HCT116 (cell line): ENCODE results near the gene DEPDC5. TPM values are rescaled to one million over a fixed set of nuclear protein-coding genes. Genes with fewer than 3 reads are reported as not detected.

Experiments used
- ATAC-seq: fragments of 200-7000 bp; cut with Tn5 transposase; 2 replicates; pipeline ENCODE4 v1.9.1; 2020; ENCODE audit warnings: mild to moderate bottlenecking, moderate library complexity
- BruUV-seq: library from RNA; stranded (reverse); fragments of 400-500 nt; replicated peaks from 2 replicates; lab custom pipeline; 2021; lab: Mats Ljungman, UMichigan
- CTCF ChIA-PET: fragments of 300-600 bp; sonication (Branson Sonifier 250); formaldehyde crosslinking; loops from one replicate; lab custom pipeline; 2021; ENCODE audit warnings: antibody characterized with exemption; lab: Charles Lee
- POLR2A ChIA-PET: fragments of 300-600, 350-600 bp; sonication (Branson Sonifier 250); formaldehyde crosslinking; loops from one replicate; lab custom pipeline; 2021; ENCODE audit warnings: antibody characterized with exemption; lab: Charles Lee
- RAD21 ChIA-PET, 2 experiments: fragments of 300-600 bp; sonication (Branson Sonifier 250); formaldehyde crosslinking; loops; one replicate each; lab custom pipeline; 2023; ENCODE audit warnings: low total read pairs in 2 of 2; ENCODE audit not compliant: uncharacterized antibody in 2 of 2, unreplicated experiment in 2 of 2, low non-redundant PET in 1 of 2; lab: Charles Lee
- DNase-seq: peaks from one replicate; pipeline ENCODE4 v3.0.0-alpha.2; 2010; ENCODE audit warnings: low read depth, low spot score
- H2AFZ ChIP-seq: fragments of 200-600 bp; shearing (Covaris generic), sonication (generic); 2 replicates; pipeline ENCODE4 v1.6.1; 2017; ENCODE audit warnings: low read depth, mixed run types, mixed read lengths, antibody characterized with exemption, low read length; ENCODE audit not compliant: poor library complexity, severe bottlenecking
- H3K27ac ChIP-seq: 2 replicates; pipeline ENCODE4 v1.5.1; 2012; ENCODE audit warnings: low read depth, low read length
- H3K27me3 ChIP-seq: fragments of 200-600 bp; sonication (generic); 2 replicates; pipeline ENCODE4 v1.6.1; 2016; ENCODE audit warnings: mixed run types, low read length, mixed read lengths; ENCODE audit not compliant: insufficient read depth
- H3K36me3 ChIP-seq, 2 experiments: fragments of 200-500 bp in 1 of 2; fragments of 200-600 bp in 1 of 2; sonication (Bioruptor generic) in 1 of 2; sonication (generic) in 1 of 2; 2 replicates each; pipeline versions ENCODE4 v1.5.1 to v1.6.1; 2014 to 2016; ENCODE audit warnings: low read length in 2 of 2, inconsistent platforms in 1 of 2, mixed read lengths in 1 of 2, mixed run types in 1 of 2; ENCODE audit not compliant: insufficient read depth in 2 of 2, control insufficient read depth in 1 of 2
- H3K4me1 ChIP-seq, 2 experiments: fragments of 200-600 bp in 1 of 2; sonication (generic) in 1 of 2; 2 replicates each; pipeline versions ENCODE4 v1.5.1 to v1.6.1; 2012 to 2017; ENCODE audit warnings: low read length in 2 of 2, inconsistent platforms in 1 of 2, mild to moderate bottlenecking in 1 of 2, mixed read lengths in 1 of 2, mixed run types in 1 of 2, moderate library complexity in 1 of 2; ENCODE audit not compliant: insufficient read depth in 2 of 2, control insufficient read depth in 1 of 2
- H3K4me2 ChIP-seq: fragments of 200-600 bp; sonication (generic); 2 replicates; pipeline ENCODE4 v1.6.1; 2017; ENCODE audit warnings: mixed run types, low read length, mixed read lengths
- H3K4me3 ChIP-seq, 2 experiments: fragments of 200-600 bp in 1 of 2; sonication (generic) in 1 of 2; replicated peaks in 1 of 2; 2 replicates each; pipeline ENCODE4 v1.5.1; 2011 to 2016; ENCODE audit warnings: low read length in 2 of 2, control low read depth in 1 of 2, low read depth in 1 of 2, mild to moderate bottlenecking in 1 of 2, mixed read lengths in 1 of 2, mixed run types in 1 of 2
- H3K79me2 ChIP-seq: fragments of 200-600 bp; sonication (generic); 2 replicates; pipeline ENCODE4 v1.6.1; 2017; ENCODE audit warnings: mild to moderate bottlenecking, mixed run types, low read length, moderate library complexity, mixed read lengths; ENCODE audit not compliant: insufficient read depth
- H3K9ac ChIP-seq: fragments of 200-600 bp; sonication (generic); 2 replicates; pipeline ENCODE4 v1.6.1; 2016; ENCODE audit warnings: low read length, mixed read lengths
- H3K9me2 ChIP-seq: fragments of 200-600 bp; sonication (generic), shearing (Covaris generic); 2 replicates; pipeline ENCODE4 v1.6.1; 2017; ENCODE audit warnings: mixed run types, mild to moderate bottlenecking, moderate library complexity; ENCODE audit not compliant: insufficient read depth
- H3K9me3 ChIP-seq, 2 experiments: fragments of 200-500 bp in 1 of 2; fragments of 200-600 bp in 1 of 2; sonication (Bioruptor generic) in 1 of 2; sonication (generic) in 1 of 2; 2 replicates each; pipeline ENCODE4 v1.6.1; 2014 to 2017; ENCODE audit warnings: low read length in 2 of 2, mixed read lengths in 2 of 2, inconsistent platforms in 1 of 2, low read depth in 1 of 2, mild to moderate bottlenecking in 1 of 2, mixed run types in 1 of 2, moderate library complexity in 1 of 2; ENCODE audit not compliant: control insufficient read depth in 1 of 2, insufficient read depth in 1 of 2
- H4K20me1 ChIP-seq: fragments of 200-600 bp; sonication (generic), shearing (Covaris generic); 2 replicates; pipeline ENCODE4 v1.6.1; 2017; ENCODE audit warnings: mixed run types, mild to moderate bottlenecking, moderate library complexity; ENCODE audit not compliant: insufficient read depth
- CTCF ChIP-seq, 3 experiments: fragments of 200-600 bp in 1 of 3; sonication (generic) in 1 of 3; IDR thresholded peaks in 2 of 3; conservative IDR thresholded peaks in 1 of 3; 2 replicates each; pipeline ENCODE4 v1.5.1; 2012 to 2017; ENCODE audit warnings: low read depth in 2 of 3, low read length in 2 of 3, antibody characterized with exemption in 1 of 3, borderline replicate concordance in 1 of 3, control low read depth in 1 of 3, mild to moderate bottlenecking in 1 of 3, mixed read lengths in 1 of 3, mixed run types in 1 of 3, moderate library complexity in 1 of 3; ENCODE audit not compliant: insufficient read depth in 1 of 3
- EGR1 ChIP-seq: IDR thresholded peaks from 2 replicates; pipeline ENCODE4 v1.6.1; 2012; ENCODE audit warnings: low read depth
- EZH2 ChIP-seq: fragments of 200-600 bp; sonication (generic); IDR thresholded peaks from 2 replicates; pipeline ENCODE4 v1.6.1; 2017; ENCODE audit warnings: antibody characterized with exemption, mixed run types
- EZH2phosphoT487 ChIP-seq: fragments of 200-600 bp; IDR thresholded peaks from 2 replicates; pipeline ENCODE4 v1.6.1; 2018; ENCODE audit warnings: antibody characterized with exemption, borderline replicate concordance
- FOSL1 ChIP-seq: IDR thresholded peaks from 2 replicates; pipeline ENCODE4 v1.6.1; 2012; ENCODE audit warnings: low read depth
- POLR2AphosphoS5 ChIP-seq: IDR thresholded peaks from 2 replicates; pipeline ENCODE4 v1.6.1; 2011; ENCODE audit warnings: mild to moderate bottlenecking, low read depth, low read length, moderate library complexity
- REST ChIP-seq: IDR thresholded peaks from 2 replicates; pipeline ENCODE4 v1.6.1; 2012; ENCODE audit warnings: low read depth
- SIN3A ChIP-seq: IDR thresholded peaks from 2 replicates; pipeline ENCODE4 v1.6.1; 2012; ENCODE audit warnings: low read depth
- SRF ChIP-seq: IDR thresholded peaks from 2 replicates; pipeline ENCODE4 v1.6.1; 2012; ENCODE audit warnings: low read depth
- TCF7L2 ChIP-seq: IDR thresholded peaks from 2 replicates; pipeline ENCODE4 v1.7.0; 2011; ENCODE audit warnings: borderline replicate concordance, inconsistent platforms; ENCODE audit not compliant: insufficient read depth, insufficient read length; ENCODE audit errors: extremely low read depth
- ZFX ChIP-seq: fragments of 450-650 bp; IDR thresholded peaks from 2 replicates; pipeline ENCODE4 v1.6.1; 2017
- intact Hi-C: fragments of 100-400 bp; cut with micrococcal nuclease; formaldehyde crosslinking; loops from 2 replicates; pipeline ENCODE4 v1.10.0; 2022
- total RNA-seq: library from RNA; stranded (reverse); gene quantifications from one replicate; pipeline ENCODE4 v1.2.1, GENCODE V29; 2021; ENCODE audit not compliant: unreplicated experiment

The DEPDC5 gene
- total RNA-seq, 1 experiment from 2014 or later: 35.0 TPM

GRCh38 chr22:31896472-31896871 lies 142.7 kb downstream of the DEPDC5 start:
- no peaks in the 10 kb centered on the region for H3K79me2 ChIP-seq
- POLR2A ChIA-PET: no interaction called here
- no peak overlapping the region for H3K27ac ChIP-seq
- no peaks in the 10 kb centered on the region for H3K4me1 ChIP-seq
- no peak overlapping the region for H2AFZ ChIP-seq
- H3K4me2 ChIP-seq: no peak overlapping the region
- CTCF ChIA-PET: interaction anchor here (0.7 kb wide), 1 partner anchor 1002 kb away, joined by 3 read pairs; no protein-coding TSS in a partner anchor
- H3K4me3 ChIP-seq: no peak overlapping the region
- TF ChIP-seq EGR1 (no peak), CTCF (IDR thresholded peaks at IDR 0.05 in 2 of 3, conservative IDR thresholded peaks at IDR 0.05 in 1 of 3; ENCODE audit: borderline replicate concordance in 1 of 3, insufficient read depth in 1 of 3, low read depth in 2 of 3, low read length in 2 of 3) (no peak), FOSL1 (no peak), TCF7L2 (no peak), SRF (no peak), EZH2 (no peak), POLR2AphosphoS5 (no peak), ZFX (no peak), SIN3A (no peak), REST (no peak), EZH2phosphoT487 (no peak)
- H4K20me1 ChIP-seq: no peaks in the 10 kb centered on the region
- peaks cover 10 to 15% of the 10 kb centered on the region in 2 experiments; a peak in 3 of 4 replicates for H3K36me3 ChIP-seq
- ATAC-seq (no peak), DNase-seq (no peak)
- no peak overlapping the region for H3K9ac ChIP-seq
- RAD21 ChIA-PET: no interaction called here
- BruUV-seq: no TSS peak
- no peaks in the 10 kb centered on the region for H3K9me3 ChIP-seq
- no peaks in the 10 kb centered on the region for H3K9me2 ChIP-seq
- H3K27me3 ChIP-seq: no peaks in the 10 kb centered on the region
- intact Hi-C loops: no loop called here
